NK-92 treated with Interleukin-12 subunit alpha and Interleukin-12 subunit beta, amount 100 ng/mL, for 24 hours (cell line): ENCODE data around the gene RTN4RL1.

Source experiments
- DNase-seq: peaks from one replicate; lab custom pipeline; 2025; lab: John Stamatoyannopoulos, UW

The RTN4RL1 gene

GRCh38 chr17:2059547-2060384 is 34.6 kb upstream of the RTN4RL1 start:
- DNase-seq = no peak

DNA sequence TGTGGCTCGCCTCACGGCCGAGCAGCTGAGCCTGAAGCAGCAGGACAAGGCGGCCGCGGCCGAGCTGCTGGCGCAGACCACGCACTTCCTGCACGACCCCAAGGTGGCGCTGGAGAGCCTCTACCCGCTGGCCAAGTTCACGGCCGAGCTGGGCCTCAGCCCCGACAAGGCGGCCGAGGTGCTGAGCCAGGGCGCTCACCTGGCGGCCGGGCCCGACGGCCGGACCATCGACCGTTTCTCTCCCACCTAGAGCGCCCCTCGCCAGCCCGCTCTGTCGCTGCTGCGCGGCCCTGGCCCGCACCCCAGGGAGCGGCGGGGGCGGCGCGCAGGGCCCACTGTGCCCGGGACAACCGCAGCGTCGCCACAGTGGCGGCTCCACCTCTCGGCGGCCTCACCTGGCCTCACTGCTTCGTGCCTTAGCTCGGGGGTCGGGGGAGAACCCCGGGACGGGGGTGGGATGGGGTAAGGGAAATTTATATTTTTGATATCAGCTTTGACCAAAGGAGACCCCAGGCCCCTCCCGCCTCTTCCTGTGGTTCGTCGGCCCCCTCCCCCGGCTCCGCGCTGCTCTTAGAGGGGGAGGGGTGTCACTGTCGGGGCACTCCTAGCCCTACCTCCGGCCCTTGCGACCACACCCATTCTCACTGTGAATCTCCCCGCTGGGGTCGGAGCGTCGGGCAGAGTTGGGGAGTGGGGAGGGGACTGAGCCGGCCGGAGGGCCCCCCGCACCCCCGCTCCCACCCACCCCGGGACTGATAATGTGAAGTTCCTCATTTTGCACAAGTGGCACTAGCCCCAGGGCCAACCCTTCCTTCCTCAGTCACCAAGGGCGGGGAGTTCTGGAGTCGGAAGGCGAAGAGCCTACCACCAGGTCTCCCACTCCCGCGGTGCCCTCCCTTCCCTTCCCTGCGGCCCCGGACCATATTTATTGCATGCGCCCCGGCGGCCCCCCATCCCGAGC is 33.7 kb upstream of the RTN4RL1 start:
- no peak for DNase-seq

GRCh38 chr17:2057760-2058585 is 32.8 kb upstream of the RTN4RL1 start:
- no peak for DNase-seq

- no peak for DNase-seq
Measured at GRCh38 chr17:2057175-2057759, 32.1 kb upstream of the RTN4RL1 start.

- DNase-seq = no peak
Measured at GRCh38 chr17:2056206-2057174, 31.4 kb upstream of the RTN4RL1 start.

DNA sequence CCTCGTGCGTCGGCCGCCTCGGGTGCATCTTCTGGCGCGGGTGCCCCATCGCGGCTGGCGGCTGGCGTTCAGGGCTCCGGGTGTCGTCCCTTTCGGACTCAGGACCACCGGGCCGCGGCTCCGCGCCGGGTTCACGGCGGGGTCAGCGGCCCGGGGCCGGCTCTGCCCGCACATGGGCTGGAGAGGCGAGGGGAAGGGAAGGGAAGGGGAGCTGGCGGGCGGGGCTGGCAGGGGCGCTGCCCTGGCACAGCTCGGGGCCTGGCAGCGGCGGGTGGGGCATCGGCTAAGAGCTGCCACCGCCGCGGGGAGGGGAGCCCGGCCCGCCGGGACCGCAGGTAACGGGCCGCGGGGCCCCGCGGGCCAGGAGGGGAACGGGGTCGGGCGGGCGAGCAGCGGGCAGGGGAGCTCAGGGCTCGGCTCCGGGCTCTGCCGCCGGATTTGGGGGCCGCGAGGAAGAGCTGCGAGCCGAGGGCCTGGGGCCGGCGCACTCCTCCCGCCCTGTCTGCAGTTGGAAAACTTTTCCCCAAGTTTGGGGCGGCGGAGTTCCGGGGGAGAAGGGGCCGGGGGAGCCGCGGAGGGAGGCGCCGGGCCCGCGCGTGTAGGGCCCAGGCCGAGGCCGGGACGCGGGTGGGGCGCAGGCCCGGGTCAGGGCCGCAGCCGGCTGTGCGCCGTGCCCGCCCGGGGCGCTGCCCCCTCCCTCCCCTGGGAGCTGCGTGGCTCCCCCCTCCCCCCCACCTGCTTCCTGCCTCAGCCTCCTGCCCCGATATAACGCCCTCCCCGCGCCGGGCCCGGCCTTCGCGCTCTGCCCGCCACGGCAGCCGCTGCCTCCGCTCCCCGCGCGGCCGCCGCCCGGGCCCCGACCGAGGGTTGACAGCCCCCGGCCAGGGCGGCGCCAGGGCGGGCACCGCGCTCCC is 30.4 kb upstream of the RTN4RL1 start:
- DNase-seq = no peak

DNA sequence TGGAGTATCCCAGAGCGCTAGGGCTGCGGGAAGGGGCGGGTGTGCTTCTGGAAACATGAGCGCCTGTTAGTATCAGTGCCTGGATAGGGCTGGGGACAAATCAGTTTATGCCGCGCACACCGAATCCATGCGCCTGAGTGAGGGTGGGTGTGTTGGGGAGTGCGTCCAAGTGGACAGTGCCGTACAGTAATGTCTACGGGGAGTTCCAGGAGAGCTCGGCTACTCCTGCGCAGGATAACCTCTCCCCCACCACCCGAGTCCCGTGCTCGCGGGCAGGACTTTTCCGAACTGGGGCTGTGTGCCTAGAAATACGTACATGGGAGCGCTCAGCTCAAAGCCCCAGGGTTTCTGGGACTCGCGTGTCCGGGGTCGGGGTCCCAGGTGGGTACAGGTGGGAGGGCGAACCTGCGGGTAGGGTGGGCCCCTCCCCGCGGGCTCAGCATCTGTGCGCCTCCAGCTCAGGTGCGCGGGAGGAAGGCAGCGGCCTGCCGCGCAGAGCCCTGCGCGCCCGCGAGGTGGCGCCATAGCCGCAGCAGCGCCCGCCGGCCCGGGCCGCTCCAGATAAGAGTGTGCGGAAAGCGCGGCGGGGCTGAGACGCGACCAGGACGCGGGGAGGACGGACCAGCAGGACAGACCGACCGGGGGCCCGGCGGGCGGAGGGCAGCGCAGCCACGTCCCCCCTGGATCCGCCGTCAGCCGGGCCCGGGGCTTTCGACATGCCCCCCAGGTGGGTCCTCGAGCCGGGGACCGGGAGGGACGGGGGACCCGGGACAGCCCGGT is 29.6 kb upstream of the RTN4RL1 start, which contains the start of gene HIC1:
Gene HIC1, plus strand, starts transcription at position 592 of the 780 bp plus-strand sequence. CDS start 1,588 bp downstream, outside the sequence.
- peak; percentile 65 for DNase-seq

- DNase-seq = peak; percentile 65
Measured at GRCh38 chr17:2054262-2054511, 29.1 kb upstream of the RTN4RL1 start.

- peak; percentile 56 for DNase-seq
Measured at GRCh38 chr17:2053380-2054261, 28.5 kb upstream of the RTN4RL1 start.

DNA sequence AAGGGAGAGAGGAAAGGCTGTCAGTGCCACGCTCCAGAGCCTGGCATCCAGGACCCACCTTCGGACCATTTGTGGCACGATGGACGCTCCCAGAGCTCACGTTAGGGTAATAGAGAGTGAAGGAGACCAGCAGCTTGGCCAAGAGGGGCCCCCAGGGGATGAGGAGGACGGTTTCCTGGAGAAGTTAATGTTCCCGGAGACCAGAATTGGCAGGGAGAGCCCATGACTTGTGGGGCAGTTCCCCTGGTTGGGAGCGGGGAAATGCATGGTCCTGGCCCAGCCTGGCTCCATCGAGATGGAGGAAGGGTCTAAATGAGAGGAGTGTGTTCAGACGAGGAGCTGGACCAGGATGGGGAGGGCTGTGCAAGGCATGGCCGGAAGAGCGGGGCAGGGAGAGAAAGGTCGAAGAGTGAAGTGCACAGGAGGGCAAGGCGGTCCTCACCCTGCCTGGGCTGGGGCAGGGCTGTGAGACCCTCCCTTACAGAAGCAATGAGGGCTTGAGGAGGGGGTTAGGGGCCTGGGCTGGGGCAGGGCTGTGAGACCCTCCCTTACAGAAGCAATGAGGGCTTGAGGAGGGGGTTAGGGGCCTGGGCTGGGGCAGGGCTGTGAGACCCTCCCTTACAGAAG is 26.9 kb upstream of the RTN4RL1 start:
- no peak for DNase-seq

DNA sequence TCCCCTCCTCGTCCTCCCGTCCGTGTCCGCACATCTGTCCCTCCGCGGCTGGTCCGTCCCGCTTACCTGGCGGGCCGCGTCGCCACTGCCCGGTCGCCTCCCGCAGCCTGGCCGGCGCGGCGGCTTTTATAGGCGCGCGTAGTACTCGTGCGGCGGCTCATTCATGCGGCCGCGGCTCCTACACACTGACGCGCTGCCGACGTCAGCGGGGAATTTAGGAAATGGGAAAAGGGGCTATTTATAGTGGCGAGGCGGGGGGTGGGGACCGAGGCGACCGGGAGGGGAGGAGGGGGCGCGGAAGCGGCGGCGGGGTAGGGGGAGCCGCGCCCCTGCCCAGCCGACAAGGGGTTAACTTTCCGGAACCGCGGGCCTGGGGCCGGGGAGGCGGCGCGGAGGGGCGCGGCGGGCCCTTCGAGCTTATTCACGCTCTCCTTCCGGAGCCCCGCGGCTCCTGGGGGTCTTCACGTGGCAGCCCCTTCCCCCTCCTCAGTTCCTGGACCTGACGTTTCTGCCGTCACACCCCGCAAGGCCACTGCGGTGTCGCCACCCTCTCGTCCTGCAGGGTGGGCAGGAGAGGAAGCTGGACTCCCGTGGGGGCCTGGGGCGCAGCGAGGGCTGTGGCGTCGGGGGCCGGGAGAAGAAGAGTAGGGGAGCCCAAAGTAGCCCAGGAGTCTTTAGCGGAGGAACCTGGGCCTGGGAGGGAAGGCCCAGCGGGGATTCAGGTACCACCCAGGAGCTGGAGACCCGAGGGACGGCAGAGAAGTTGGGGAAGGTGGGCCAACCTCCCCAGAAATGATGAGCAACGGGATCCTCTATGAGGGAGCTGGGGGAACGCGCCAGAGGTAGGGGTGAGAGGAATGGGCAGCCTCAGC is 26.2 kb upstream of the RTN4RL1 start:
- DNase-seq = no peak

DNA sequence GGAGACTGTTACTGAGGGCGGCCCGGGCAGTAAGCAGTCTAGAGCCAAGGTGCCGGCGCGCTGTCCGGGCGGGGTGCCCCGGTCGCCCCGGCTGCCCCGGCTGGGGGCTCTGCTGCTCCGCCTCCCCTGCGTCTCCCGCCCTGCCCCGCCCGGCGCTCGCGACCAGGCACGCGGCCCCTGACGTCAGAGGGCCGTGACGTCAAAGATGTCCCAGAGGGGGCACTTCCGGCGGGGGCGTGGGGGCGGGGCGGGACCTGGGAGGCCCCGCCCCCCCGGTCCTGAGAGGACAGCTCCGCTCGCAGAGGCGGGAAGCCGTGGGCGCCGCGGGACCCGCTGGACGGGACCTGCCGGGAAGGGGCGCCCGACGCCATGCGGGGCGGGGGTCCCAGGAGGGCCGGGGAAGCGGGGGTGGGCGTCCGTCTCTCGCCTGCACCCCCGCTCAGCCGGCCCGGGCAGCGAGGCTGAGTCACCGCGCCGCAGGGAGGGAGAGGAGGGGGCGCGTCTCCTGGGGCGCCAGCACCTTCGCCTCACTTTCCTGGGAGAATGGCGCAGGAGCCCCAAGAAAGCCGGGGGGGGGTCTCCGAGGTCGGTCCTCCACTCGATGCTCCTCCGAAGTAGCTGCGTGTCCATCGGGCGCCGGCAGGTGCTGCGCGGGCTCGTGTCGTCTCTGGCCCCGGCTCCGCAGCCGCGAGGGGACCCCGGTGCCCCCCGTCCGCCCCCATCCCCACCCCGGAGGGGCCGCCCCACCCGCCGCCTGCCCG is 25.3 kb upstream of the RTN4RL1 start:
- DNase-seq = no peak

DNA sequence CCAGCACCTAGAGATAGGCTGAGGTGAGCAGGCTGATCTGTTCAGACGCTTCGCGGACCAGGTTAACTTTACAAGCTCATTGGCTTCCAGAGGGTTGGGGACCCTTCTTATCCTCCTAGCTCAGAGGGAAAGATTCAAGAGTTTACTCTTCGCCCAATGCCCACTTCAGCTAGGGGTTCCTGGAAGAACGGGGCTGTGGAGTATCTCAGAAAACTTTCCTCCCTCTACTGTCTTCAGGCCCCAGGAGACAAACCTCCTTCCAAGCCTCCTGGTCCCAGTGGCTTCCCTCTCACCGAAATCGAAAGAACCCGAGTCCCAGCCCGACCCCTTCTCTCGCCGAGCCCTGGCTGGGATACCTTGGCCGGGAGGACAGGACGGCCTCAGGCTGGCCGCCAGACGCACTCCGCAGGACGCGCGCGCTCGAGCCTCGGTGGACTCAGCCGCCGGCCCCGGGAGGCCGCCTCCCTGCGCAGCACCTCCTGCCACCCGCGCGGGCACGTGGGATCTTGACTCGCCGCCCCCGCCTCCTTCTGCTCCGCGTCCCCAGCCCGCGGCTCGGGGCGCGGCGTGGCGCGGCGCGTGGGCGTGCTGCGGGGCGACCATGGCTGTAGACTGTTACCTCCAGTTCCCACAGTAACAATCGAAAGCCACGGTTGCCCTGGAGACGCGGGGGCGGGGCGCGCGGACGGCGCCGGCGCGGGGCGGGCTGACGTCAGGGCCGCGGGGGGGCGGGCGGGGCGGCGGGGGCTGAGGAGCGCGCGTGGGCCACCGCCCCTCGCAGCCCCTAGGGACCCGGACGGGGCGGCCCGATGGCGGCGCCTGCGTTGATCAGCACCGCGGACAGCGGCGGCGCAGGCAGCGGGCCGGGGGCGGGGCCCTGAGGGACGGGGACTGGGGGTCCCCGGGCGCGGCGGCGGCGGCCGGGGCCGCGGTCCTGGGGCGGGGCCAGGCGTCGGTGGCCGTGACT is 24.5 kb upstream of the RTN4RL1 start:
- peak; percentile 47 for DNase-seq

- DNase-seq = no peak
Measured at GRCh38 chr17:2048805-2049204, 23.7 kb upstream of the RTN4RL1 start.
